NB4 (cell line): ENCODE results near the gene HCFC1.

Source experiments
- DNase-seq: peaks from one replicate; pipeline ENCODE4 v3.0.0; 2010; ENCODE audit warnings: low read depth
- H3K4me3 ChIP-seq: one replicate; pipeline ENCODE4 v1.5.1; 2011; ENCODE audit warnings: mild to moderate bottlenecking, low read depth, low read length, moderate library complexity
- MYC ChIP-seq: IDR thresholded peaks from 2 replicates; pipeline ENCODE4 v1.6.1; 2011; ENCODE audit warnings: low read depth, low read length
- POLR2A ChIP-seq: IDR thresholded peaks from 2 replicates; pipeline ENCODE4 v1.6.1; 2011; ENCODE audit warnings: mild to moderate bottlenecking; ENCODE audit not compliant: insufficient read length; ENCODE audit errors: extremely low read depth
- TF ChIP-seq, protein P1 (sequence below): IDR thresholded peaks from one replicate; pipeline ENCODE4 v1.5.1; 2012; ENCODE audit warnings: low read depth, low read length
- TF ChIP-seq, protein P2 (sequence below): IDR thresholded peaks from 2 replicates; pipeline ENCODE4 v1.6.1; 2011; ENCODE audit warnings: low read depth, low read length

Gene HCFC1

DNA sequence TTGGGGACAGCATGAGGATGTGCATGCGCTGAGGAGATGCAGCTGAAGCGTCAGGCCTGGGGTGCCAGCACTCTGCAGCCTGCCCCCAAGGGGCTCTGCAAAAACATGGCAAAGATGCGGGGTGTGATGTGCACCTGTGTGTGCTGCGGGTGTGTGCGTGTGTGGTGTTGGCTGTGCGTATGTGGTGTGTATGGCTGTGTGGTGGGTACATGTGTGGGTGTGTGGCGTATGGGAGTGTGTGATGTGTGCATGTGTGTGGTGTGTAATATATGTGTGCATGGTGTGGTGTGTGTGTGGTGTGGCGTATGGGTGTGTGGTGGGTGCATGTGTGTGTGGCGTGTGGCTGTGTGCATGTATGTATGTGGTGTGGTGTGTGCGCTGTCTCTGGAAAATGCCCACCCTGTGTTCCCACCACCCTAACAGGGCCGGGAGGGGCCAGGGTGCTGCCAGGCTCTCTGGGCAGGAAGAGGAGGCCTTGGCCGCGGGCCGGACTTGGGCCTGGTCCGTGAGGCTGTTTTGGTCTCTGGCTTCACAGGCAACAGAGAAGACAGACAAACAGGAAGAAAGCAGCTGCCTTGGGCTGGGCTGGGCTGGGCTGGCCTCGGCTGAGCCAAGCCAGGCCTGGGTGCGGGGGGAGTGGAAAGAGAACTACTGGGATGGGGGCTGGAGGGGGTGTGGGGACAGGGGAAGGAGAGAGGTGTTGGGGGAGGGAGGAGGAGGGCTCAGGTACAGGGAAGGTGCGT is 68.2 kb downstream of the HCFC1 start:
- DNase-seq = peak; percentile 45
- H3K4me3 ChIP-seq = no peak overlapping the region
- TF ChIP-seq POLR2A (no peak), MYC (no peak)
- TF ChIP-seq, protein P1, sequence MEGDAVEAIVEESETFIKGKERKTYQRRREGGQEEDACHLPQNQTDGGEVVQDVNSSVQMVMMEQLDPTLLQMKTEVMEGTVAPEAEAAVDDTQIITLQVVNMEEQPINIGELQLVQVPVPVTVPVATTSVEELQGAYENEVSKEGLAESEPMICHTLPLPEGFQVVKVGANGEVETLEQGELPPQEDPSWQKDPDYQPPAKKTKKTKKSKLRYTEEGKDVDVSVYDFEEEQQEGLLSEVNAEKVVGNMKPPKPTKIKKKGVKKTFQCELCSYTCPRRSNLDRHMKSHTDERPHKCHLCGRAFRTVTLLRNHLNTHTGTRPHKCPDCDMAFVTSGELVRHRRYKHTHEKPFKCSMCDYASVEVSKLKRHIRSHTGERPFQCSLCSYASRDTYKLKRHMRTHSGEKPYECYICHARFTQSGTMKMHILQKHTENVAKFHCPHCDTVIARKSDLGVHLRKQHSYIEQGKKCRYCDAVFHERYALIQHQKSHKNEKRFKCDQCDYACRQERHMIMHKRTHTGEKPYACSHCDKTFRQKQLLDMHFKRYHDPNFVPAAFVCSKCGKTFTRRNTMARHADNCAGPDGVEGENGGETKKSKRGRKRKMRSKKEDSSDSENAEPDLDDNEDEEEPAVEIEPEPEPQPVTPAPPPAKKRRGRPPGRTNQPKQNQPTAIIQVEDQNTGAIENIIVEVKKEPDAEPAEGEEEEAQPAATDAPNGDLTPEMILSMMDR = no peak
- TF ChIP-seq, protein P2, sequence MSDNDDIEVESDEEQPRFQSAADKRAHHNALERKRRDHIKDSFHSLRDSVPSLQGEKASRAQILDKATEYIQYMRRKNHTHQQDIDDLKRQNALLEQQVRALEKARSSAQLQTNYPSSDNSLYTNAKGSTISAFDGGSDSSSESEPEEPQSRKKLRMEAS = no peak

DNA sequence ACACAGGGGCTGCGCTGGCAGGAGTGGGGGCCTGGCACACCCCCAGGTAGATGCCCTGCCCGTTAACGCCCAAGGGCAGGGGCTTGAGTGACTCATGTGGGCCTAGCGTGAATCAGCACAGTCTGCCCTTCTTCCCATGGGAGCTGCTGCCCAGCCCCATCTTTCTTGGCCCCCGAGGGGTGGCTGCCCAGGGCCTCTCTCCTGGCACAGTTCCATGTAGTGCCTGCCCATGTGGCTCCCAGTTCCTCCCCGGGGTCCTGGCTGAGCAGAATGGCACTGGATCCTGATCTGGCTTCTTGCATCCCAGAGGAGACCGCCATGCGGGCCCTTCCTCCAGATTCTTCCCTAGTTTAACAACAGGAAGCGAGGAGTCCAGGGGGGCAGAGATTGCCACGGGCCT is 69.2 kb downstream of the HCFC1 start:
- DNase-seq = peak; percentile 75
- TF ChIP-seq, protein P2 = no peak
- TF ChIP-seq MYC (no peak), POLR2A (no peak)
- TF ChIP-seq, protein P1 = no peak
- no peak overlapping the region for H3K4me3 ChIP-seq

DNA sequence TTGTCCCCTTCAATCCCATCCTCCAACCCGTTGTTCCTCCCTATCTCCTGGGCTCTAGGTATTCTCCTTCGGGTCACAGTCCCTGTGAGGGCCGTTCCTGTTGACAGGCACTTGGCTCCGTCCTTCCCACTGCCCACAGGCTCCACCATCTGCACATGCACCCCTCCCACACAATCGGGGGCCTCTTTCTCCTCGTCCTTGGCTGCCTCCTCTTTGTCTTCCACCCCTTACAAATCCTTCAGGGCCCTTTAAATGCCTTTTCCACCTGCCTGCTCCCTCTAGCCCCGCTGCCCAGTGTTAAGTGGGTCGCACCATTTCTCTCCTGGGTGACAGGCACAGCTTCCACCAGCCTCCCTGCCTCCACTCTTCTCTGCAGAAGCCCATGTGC is 69.9 kb downstream of the HCFC1 start:
- peak; percentile 72 for DNase-seq
- no peak overlapping the region for H3K4me3 ChIP-seq

DNA sequence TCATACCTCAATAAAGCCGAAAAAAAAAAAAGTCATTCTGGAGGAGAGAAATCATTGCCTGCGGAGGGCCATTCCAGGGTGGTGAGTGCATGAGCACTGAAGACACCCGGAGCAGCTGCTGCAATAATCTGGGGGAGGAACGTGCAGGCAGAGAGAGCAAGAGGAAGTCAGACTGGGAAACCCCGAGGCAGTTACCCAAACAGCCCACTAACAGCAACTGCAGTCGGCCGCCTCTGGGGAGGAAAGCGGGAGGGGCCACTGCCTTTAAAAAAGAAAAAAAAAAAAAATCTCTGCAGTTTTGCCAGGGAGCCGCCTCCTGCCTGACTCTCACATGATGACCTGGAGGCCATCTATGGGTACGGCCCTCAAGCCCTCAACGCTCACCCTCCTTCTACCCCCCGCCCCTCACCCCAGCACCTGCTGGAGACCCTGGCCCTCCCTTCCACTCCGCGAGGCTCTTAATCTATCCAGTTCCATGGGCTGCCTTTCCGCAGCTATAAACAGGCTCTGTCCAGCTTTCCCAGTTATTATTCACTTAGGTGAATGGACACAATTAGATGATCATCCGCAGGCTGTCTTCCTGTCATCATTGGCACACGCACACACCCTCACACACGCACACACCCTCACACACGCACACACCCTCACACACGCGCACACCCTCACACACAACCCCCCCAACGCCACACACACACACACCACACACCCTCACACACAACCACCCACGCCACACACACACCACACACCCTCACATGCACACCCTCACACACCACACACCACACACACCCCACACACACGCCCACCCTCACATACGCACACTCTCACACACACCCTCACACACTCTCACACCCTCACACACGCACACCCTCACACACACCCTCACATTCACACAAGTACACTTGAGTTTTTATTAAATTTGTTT is 70.5 kb downstream of the HCFC1 start:
- DNase-seq = peak; percentile 96
- H3K4me3 ChIP-seq = no peak overlapping the region
- TF ChIP-seq, protein P2 = no peak; the same call in 1 of the 2 replicates
- TF ChIP-seq POLR2A (no peak), MYC (peak; percentile 59; the same call in 1 of the 2 replicates)
- TF ChIP-seq, protein P1 = no peak

More for the DNA sequence above, 69.9 kb downstream of the HCFC1 start:
- TF ChIP-seq MYC (no peak), POLR2A (no peak)
- TF ChIP-seq, protein P1 = no peak
- TF ChIP-seq, protein P2 = no peak

DNA sequence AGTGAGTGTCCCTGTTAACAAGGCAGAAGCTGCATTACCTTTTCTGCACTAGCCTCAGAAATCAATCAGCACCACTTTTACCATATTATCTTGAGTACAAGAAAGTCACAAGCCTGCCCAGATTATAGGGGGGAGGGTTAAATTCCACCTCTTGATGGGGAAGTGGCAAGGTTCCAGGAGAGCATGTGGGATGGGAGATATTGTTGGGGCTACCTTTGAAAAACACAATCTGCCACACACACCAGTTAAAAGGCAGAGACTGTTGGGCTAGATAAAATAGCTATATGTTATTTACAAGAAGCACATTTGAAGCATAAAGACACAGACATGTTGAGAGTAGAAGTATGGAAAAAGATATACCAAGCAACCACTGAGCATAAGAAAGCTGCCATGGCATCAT is 73.7 kb downstream of the HCFC1 start:
- H3K4me3 ChIP-seq = no peak overlapping the region
- TF ChIP-seq POLR2A (no peak), MYC (no peak)
- TF ChIP-seq, protein P2 = no peak
- TF ChIP-seq, protein P1 = no peak
- DNase-seq = no peak
